ENCODE data around the gene XKRX.

GRCh38 chrX:100944601-100945000, 15.9 kb upstream of the XKRX start:
- TF ChIP-seq EP300 (IDR thresholded peaks at IDR 0.05) = no peak
- no peak for TF ChIP-seq POLR2A (IDR thresholded peaks at IDR 0.05)

Data from ovary (tissue), 1 donor.